CD4-positive, alpha-beta T cell treated with Interleukin-4 for 4 hours (primary cell): Measurements from ENCODE around the gene GRIK4.
A peak's percentile ranks its signal among the peaks of the same experiment; 100 is the strongest.

Source experiments
- DNase-seq: peaks from one replicate; pipeline ENCODE4 v3.0.0-alpha.2; 2020

Gene GRIK4

GRCh38 chr11:120929090-120929489, 417.5 kb downstream of the GRIK4 start:
- DNase-seq: no peak

- peak; percentile 7 for DNase-seq
Observed at GRCh38 chr11:120929664-120930154, 418.2 kb downstream of the GRIK4 start.

- DNase-seq: no peak
Observed at GRCh38 chr11:120931057-120931779, 419.7 kb downstream of the GRIK4 start.

- no peak for DNase-seq
Observed at GRCh38 chr11:120932305-120932915, 420.9 kb downstream of the GRIK4 start.

GRCh38 chr11:120936356-120936755, 424.8 kb downstream of the GRIK4 start:
- no peak for DNase-seq

GRCh38 chr11:120937501-120937900, 426.0 kb downstream of the GRIK4 start:
- no peak for DNase-seq

GRCh38 chr11:120938260-120938659, 426.7 kb downstream of the GRIK4 start:
- no peak for DNase-seq

- no peak for DNase-seq
Observed at GRCh38 chr11:120940160-120940848, 428.8 kb downstream of the GRIK4 start.

- no peak for DNase-seq
Observed at GRCh38 chr11:120941000-120941399, 429.5 kb downstream of the GRIK4 start.

- no peak for DNase-seq
Observed at GRCh38 chr11:120942701-120943100, 431.2 kb downstream of the GRIK4 start.

GRCh38 chr11:120945042-120945441, 433.5 kb downstream of the GRIK4 start:
- DNase-seq: no peak

- no peak for DNase-seq
Observed at GRCh38 chr11:120950880-120951279, 439.3 kb downstream of the GRIK4 start.

GRCh38 chr11:120952461-120953434, 441.2 kb downstream of the GRIK4 start:
- DNase-seq: peak; percentile 26

GRCh38 chr11:120954381-120954780, 442.8 kb downstream of the GRIK4 start:
- no peak for DNase-seq

- no peak for DNase-seq
Observed at GRCh38 chr11:120956710-120957495, 445.4 kb downstream of the GRIK4 start.

- no peak for DNase-seq
Observed at GRCh38 chr11:120958185-120958584, 446.6 kb downstream of the GRIK4 start.

- no peak for DNase-seq
Observed at GRCh38 chr11:120959189-120959588, 447.6 kb downstream of the GRIK4 start.

GRCh38 chr11:120964857-120965256, 453.3 kb downstream of the GRIK4 start:
- DNase-seq: no peak

GRCh38 chr11:120966840-120967239, 455.3 kb downstream of the GRIK4 start:
- no peak for DNase-seq

GRCh38 chr11:120969993-120970392, 458.4 kb downstream of the GRIK4 start:
- no peak for DNase-seq

- no peak for DNase-seq
Observed at GRCh38 chr11:120971825-120972224, 460.3 kb downstream of the GRIK4 start.

- DNase-seq: no peak
Observed at GRCh38 chr11:120972621-120973020, 461.1 kb downstream of the GRIK4 start.
